ENCODE results near the gene HES6.
"Not testable (repeated sequence)": the region's sequence is repeated elsewhere in the genome, so short reads cannot be mapped to it uniquely, and the experiment has no call there.

The HES6 gene

DNA sequence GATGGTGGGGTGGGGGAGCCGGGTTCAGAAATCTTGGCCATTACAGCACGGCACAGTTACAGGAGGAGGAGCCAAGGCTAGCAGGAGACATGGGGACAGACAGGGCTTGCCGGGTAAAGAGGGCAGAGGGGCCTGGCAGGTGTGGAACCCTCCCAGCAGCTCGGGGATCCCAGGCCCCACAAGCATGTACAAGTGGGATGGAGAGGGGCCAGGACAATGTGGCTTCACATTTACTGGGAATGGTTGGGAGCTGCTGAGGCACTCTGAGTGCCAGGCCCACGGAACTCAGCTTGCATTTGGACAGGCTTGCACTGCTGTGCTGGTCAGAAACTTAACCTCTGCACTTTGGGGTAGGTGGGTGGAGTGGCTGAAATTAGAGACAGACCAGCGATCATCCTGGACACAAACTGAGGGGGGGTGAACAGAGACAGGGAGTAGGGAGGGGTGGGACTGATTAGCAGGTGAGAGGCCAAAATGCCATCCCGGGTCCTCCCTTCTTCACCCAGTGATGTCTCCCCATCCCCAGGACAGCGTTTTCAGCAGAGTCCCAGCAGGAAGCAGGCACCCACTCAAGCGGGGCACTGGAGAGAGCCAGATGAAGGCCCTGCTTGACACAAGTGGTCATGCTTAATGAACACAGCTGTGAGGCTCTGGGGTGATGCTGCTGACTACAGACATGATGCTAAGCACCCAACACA lies 38.9 kb upstream of the HES6 start:
- no peak overlapping the region for H3K9ac ChIP-seq (ENCODE audit: low read length)
- 91% methylated on average over 9 of the region's 9 CpGs for WGBS
- no peaks in the 10 kb centered on the region for H3K27me3 ChIP-seq (ENCODE audit: control insufficient read depth in 1 of 2, insufficient read depth in 1 of 2, low read length in 2 of 2)
- H3K36me3 ChIP-seq (ENCODE audit: control insufficient read depth in 1 of 2, insufficient read depth in 2 of 2, low read depth in 1 of 2, low read length in 2 of 2), result peaks cover 29 to 34% of the 10 kb centered on the region in 2 experiments
- H3K79me1 ChIP-seq (replicated peaks; ENCODE audit: low read length, poor library complexity, severe bottlenecking), result peaks cover 39% of the 10 kb centered on the region
- H3K4ac ChIP-seq (ENCODE audit: low read depth in 1 of 2, low read length in 2 of 2), result no peak overlapping the region
- no peak overlapping the region for H2BK15ac ChIP-seq (ENCODE audit: low read depth, poor library complexity, severe bottlenecking)
- no peak overlapping the region for H3K18ac ChIP-seq (ENCODE audit: low read depth in 1 of 2, low read length in 2 of 2)
- H2AK5ac ChIP-seq (ENCODE audit: low read length, severe bottlenecking), result no peak overlapping the region
- no peak overlapping the region for H4K91ac ChIP-seq (ENCODE audit: low read length)
- no peak overlapping the region for H2BK5ac ChIP-seq (ENCODE audit: low read depth, low read length, poor library complexity, severe bottlenecking)
- peaks cover 26% of the 10 kb centered on the region for H3K4me1 ChIP-seq (ENCODE audit: control insufficient read depth, insufficient read depth, low read depth, low read length)
- no peaks in the 10 kb centered on the region for H3K9me3 ChIP-seq (ENCODE audit: control insufficient read depth, low read length)
- H2AFZ ChIP-seq (ENCODE audit: low read depth, low read length), result no peak overlapping the region
- no peak overlapping the region for H4K8ac ChIP-seq (ENCODE audit: low read length)
- H3K23ac ChIP-seq (ENCODE audit: low read length in 2 of 2), result no peak overlapping the region
- H3K4me3 ChIP-seq (ENCODE audit: insufficient read depth in 1 of 2, low read depth in 1 of 2, low read length in 2 of 2), result no peak overlapping the region
- no peak overlapping the region for H3K27ac ChIP-seq (ENCODE audit: low read length, poor library complexity, severe bottlenecking)
- H2BK12ac ChIP-seq (ENCODE audit: low read length in 2 of 2), result no peak overlapping the region
- no peak overlapping the region for H3K4me2 ChIP-seq (ENCODE audit: low read length, poor library complexity, severe bottlenecking)
- no peak for DNase-seq
- no peak overlapping the region for H2BK120ac ChIP-seq (ENCODE audit: low read depth, low read length)
- no peak overlapping the region for H3K14ac ChIP-seq (ENCODE audit: low read length in 2 of 2)

GRCh38 chr2:238277695-238278094 lies 37.9 kb upstream of the HES6 start:
- Histone ChIP-seq H3K18ac (ENCODE audit: low read depth in 1 of 2, low read length in 2 of 2) (no peak overlapping the region), H2BK15ac (ENCODE audit: low read depth, poor library complexity, severe bottlenecking) (no peak overlapping the region), H3K9me3 (ENCODE audit: control insufficient read depth, low read length) (no peaks in the 10 kb centered on the region), H3K4me1 (ENCODE audit: control insufficient read depth, insufficient read depth, low read depth, low read length) (peaks cover 15% of the 10 kb centered on the region), H3K4me3 (ENCODE audit: insufficient read depth in 1 of 2, low read depth in 1 of 2, low read length in 2 of 2) (no peak overlapping the region), H4K91ac (ENCODE audit: low read length) (no peak overlapping the region), H4K8ac (ENCODE audit: low read length) (no peak overlapping the region), H3K4me2 (ENCODE audit: low read length, poor library complexity, severe bottlenecking) (no peak overlapping the region), H3K9ac (ENCODE audit: low read length) (no peak overlapping the region), H2BK5ac (ENCODE audit: low read depth, low read length, poor library complexity, severe bottlenecking) (no peak overlapping the region), H3K79me1 (replicated peaks; ENCODE audit: low read length, poor library complexity, severe bottlenecking) (peaks cover 30% of the 10 kb centered on the region), H3K27me3 (ENCODE audit: control insufficient read depth in 1 of 2, insufficient read depth in 1 of 2, low read length in 2 of 2) (no peaks in the 10 kb centered on the region), H3K27ac (ENCODE audit: low read length, poor library complexity, severe bottlenecking) (no peak overlapping the region), H2BK12ac (ENCODE audit: low read length in 2 of 2) (no peak overlapping the region), H2AK5ac (ENCODE audit: low read length, severe bottlenecking) (no peak overlapping the region), H3K4ac (ENCODE audit: low read depth in 1 of 2, low read length in 2 of 2) (no peak overlapping the region), H2AFZ (ENCODE audit: low read depth, low read length) (no peak overlapping the region), H2BK120ac (ENCODE audit: low read depth, low read length) (no peak overlapping the region), H3K36me3 (ENCODE audit: control insufficient read depth in 1 of 2, insufficient read depth in 2 of 2, low read depth in 1 of 2, low read length in 2 of 2) (peaks cover 29 to 39% of the 10 kb centered on the region in 2 experiments), H3K23ac (ENCODE audit: low read length in 2 of 2) (no peak overlapping the region), H3K14ac (ENCODE audit: low read length in 2 of 2) (no peak overlapping the region)
- 83% methylated on average over 15 of the region's 15 CpGs for WGBS
- DNase-seq, result no peak

- Histone ChIP-seq H2BK15ac (ENCODE audit: low read depth, poor library complexity, severe bottlenecking) (no peak overlapping the region), H3K79me1 (replicated peaks; ENCODE audit: low read length, poor library complexity, severe bottlenecking) (peaks cover 15% of the 10 kb centered on the region), H3K27ac (ENCODE audit: low read length, poor library complexity, severe bottlenecking) (no peak overlapping the region), H2BK5ac (ENCODE audit: low read depth, low read length, poor library complexity, severe bottlenecking) (no peak overlapping the region), H2BK12ac (ENCODE audit: low read length in 2 of 2) (no peak overlapping the region), H4K91ac (ENCODE audit: low read length) (no peak overlapping the region), H2AFZ (ENCODE audit: low read depth, low read length) (no peak overlapping the region), H3K27me3 (ENCODE audit: control insufficient read depth in 1 of 2, insufficient read depth in 1 of 2, low read length in 2 of 2) (no peaks in the 10 kb centered on the region), H3K4me3 (ENCODE audit: insufficient read depth in 1 of 2, low read depth in 1 of 2, low read length in 2 of 2) (no peak overlapping the region), H4K8ac (ENCODE audit: low read length) (no peak overlapping the region), H3K14ac (ENCODE audit: low read length in 2 of 2) (no peak overlapping the region), H2BK120ac (ENCODE audit: low read depth, low read length) (no peak overlapping the region), H2AK5ac (ENCODE audit: low read length, severe bottlenecking) (no peak overlapping the region), H3K4me1 (ENCODE audit: control insufficient read depth, insufficient read depth, low read depth, low read length) (peaks cover 8% of the 10 kb centered on the region), H3K4me2 (ENCODE audit: low read length, poor library complexity, severe bottlenecking) (no peak overlapping the region), H3K9me3 (ENCODE audit: control insufficient read depth, low read length) (no peaks in the 10 kb centered on the region), H3K9ac (ENCODE audit: low read length) (no peak overlapping the region), H3K18ac (ENCODE audit: low read depth in 1 of 2, low read length in 2 of 2) (no peak overlapping the region), H3K36me3 (ENCODE audit: control insufficient read depth in 1 of 2, insufficient read depth in 2 of 2, low read depth in 1 of 2, low read length in 2 of 2) (peaks cover 49 to 61% of the 10 kb centered on the region in 2 experiments), H3K4ac (ENCODE audit: low read depth in 1 of 2, low read length in 2 of 2) (no peak overlapping the region), H3K23ac (ENCODE audit: low read length in 2 of 2) (no peak overlapping the region)
- no peak for DNase-seq
- whole genome bisulfite sequencing, result 95% methylated on average over 20 of the region's 20 CpGs
Observed at GRCh38 chr2:238274152-238274865, 34.5 kb upstream of the HES6 start.

- H3K27ac ChIP-seq (ENCODE audit: low read length, poor library complexity, severe bottlenecking); H2BK5ac ChIP-seq (ENCODE audit: low read depth, low read length, poor library complexity, severe bottlenecking); H2BK12ac ChIP-seq (ENCODE audit: low read length in 2 of 2); DNase-seq; H3K14ac ChIP-seq (ENCODE audit: low read length in 2 of 2); H3K23ac ChIP-seq (ENCODE audit: low read length in 2 of 2); H3K9me3 ChIP-seq (ENCODE audit: control insufficient read depth, low read length); H3K4me3 ChIP-seq (ENCODE audit: insufficient read depth in 1 of 2, low read depth in 1 of 2, low read length in 2 of 2); H3K4me1 ChIP-seq (ENCODE audit: control insufficient read depth, insufficient read depth, low read depth, low read length); H3K27me3 ChIP-seq (ENCODE audit: control insufficient read depth in 1 of 2, insufficient read depth in 1 of 2, low read length in 2 of 2); H4K91ac ChIP-seq (ENCODE audit: low read length); H2BK120ac ChIP-seq (ENCODE audit: low read depth, low read length); H4K8ac ChIP-seq (ENCODE audit: low read length); H2BK15ac ChIP-seq (ENCODE audit: low read depth, poor library complexity, severe bottlenecking); H3K4me2 ChIP-seq (ENCODE audit: low read length, poor library complexity, severe bottlenecking); H3K18ac ChIP-seq (ENCODE audit: low read depth in 1 of 2, low read length in 2 of 2); H2AFZ ChIP-seq (ENCODE audit: low read depth, low read length); H3K4ac ChIP-seq (ENCODE audit: low read depth in 1 of 2, low read length in 2 of 2); H3K9ac ChIP-seq (ENCODE audit: low read length); H2AK5ac ChIP-seq (ENCODE audit: low read length, severe bottlenecking): not testable (repeated sequence)
- Histone ChIP-seq H3K36me3 (ENCODE audit: control insufficient read depth in 1 of 2, insufficient read depth in 2 of 2, low read depth in 1 of 2, low read length in 2 of 2) (peaks cover 51 to 66% of the 10 kb centered on the region in 2 experiments), H3K79me1 (replicated peaks; ENCODE audit: low read length, poor library complexity, severe bottlenecking) (peaks cover 11% of the 10 kb centered on the region)
- 91% methylated on average over 4 of the region's 10 CpGs for WGBS
Observed at GRCh38 chr2:238273433-238273832, 33.6 kb upstream of the HES6 start.
